GM18507 (cell line): ENCODE results near the gene TPCN2.
"Not testable (repeated sequence)": the region's sequence is repeated elsewhere in the genome, so short reads cannot be mapped to it uniquely, and the experiment has no call there.

Source experiments
- DNase-seq: peaks from one replicate; pipeline ENCODE4 v3.0.0; 2011; ENCODE audit warnings: low read depth; ENCODE audit not compliant: insufficient read length; ENCODE audit errors: extremely low spot score
- FAIRE-seq: peaks from 2 replicates; lab custom pipeline; 2011; peaks lifted over from hg19 to GRCh38; lab: Jason Lieb, UNC

The TPCN2 gene

DNA sequence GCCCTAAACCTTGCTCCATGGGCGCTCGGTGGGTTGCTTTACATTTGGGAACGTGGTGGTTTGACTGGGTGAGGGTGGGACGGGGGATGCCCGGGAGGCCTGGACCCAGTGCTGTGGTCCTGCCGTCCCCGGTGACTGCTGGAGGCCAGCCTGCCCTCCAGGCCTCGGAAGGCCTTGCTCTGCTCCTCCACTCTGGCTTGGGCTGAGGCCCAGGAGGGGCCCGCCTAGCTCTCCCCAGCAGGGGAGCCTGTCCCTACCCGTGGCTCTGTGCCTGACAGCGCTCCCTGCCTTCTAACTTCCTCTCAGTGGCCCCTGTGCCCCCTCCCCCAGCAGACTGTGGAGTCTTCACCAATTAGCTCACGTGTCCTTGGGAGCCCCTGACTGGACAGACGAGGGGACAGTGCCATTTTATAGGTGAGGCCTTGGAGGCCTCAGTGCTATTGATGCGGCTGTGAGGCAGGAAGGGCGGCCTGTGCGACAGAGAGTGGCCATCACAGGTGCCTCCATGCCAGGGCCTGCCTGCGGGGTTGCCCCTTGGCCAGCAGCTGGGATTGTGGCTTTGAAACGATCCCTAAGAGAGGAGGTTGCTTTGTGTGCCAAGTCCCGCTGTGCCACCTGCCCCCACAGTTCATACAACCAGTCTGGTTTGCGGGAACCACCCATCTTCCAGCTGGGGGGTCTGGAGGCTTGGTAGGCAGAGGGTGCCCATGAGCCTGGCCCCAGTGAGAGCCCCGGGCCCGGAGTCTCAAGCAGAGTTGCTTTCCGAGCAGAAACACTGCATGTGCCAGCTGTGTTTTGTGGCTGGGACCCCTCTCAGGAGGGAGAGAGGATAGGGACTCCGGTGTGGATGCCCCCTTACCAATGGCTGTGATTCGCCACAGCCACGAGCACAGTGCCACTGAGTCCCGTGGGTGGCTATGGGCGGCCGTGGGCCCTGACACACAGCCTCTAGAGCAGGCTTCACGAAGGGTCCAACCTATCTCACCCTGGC, 17.7 kb downstream of the TPCN2 start:
- FAIRE-seq (no peak), DNase-seq (no peak)

GRCh38 chr11:69067200-69067599, 18.5 kb downstream of the TPCN2 start:
- no peak for DNase-seq
- no peak for FAIRE-seq

DNA sequence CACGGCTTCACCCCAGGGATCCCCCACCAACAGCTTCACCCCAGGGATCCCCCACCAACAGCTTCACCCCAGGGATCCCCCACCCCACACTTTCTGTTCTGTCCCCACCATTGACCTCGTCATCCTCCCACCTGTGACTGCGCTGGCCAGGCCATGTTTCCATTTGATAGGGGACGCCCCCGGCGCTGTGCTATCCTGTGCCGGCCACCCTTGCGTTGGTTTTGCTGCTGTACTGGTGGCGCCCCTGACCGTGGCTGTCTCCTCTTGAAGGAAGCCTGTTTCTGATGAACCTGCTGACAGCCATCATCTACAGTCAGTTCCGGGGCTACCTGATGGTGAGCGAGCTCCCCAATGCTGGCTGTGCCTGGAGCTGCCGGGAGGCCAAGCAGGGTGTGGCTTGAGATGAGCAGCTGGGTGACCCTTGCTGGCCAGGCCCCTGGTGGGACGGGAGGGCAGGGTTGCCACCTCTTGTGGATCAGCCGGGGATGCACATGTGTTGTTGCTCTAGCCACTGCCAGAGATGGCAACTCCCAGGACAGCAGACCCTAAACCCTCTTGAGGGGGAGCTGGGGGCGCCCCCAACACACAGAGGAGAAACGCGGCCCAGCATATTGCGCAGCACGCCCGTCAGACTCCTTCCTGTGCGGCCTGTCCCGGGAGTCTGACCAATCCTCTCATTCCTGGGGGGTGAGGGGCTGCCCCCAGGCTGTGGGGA, 22.5 kb downstream of the TPCN2 start:
- DNase-seq (no peak), FAIRE-seq (no peak)

DNA sequence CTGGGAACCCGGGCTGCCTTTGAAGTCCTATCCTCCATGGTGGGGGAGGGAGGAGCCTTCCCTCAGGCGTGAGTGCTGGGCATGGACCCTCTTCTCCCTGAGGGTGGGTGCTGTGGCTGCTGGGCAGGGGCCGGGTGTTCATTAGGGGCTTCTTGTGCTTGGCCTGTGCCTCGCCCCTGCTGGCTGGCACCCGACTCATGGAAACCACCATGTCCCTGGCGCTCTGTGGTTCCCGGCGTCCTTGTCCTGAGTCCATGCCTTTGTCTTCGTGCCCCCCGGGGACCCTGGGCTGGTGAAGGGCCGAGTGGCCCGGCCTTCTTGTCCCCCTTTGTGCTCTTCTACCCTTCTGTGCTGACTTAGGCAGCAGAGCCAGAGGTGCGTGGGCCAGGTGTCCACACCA, 23.2 kb downstream of the TPCN2 start:
- FAIRE-seq: no peak

GRCh38 chr11:69073469-69073868, 24.7 kb downstream of the TPCN2 start:
- FAIRE-seq (no peak), DNase-seq (no peak)

More for the DNA sequence above, 23.2 kb downstream of the TPCN2 start:
- DNase-seq: no peak

GRCh38 chr11:69074375-69075140, 25.8 kb downstream of the TPCN2 start:
- DNase-seq: no peak

GRCh38 chr11:69075421-69076128, 26.8 kb downstream of the TPCN2 start:
- DNase-seq (no peak), FAIRE-seq (no peak)

More at GRCh38 chr11:69074375-69075140, 25.8 kb downstream of the TPCN2 start:
- no peak for FAIRE-seq

DNA sequence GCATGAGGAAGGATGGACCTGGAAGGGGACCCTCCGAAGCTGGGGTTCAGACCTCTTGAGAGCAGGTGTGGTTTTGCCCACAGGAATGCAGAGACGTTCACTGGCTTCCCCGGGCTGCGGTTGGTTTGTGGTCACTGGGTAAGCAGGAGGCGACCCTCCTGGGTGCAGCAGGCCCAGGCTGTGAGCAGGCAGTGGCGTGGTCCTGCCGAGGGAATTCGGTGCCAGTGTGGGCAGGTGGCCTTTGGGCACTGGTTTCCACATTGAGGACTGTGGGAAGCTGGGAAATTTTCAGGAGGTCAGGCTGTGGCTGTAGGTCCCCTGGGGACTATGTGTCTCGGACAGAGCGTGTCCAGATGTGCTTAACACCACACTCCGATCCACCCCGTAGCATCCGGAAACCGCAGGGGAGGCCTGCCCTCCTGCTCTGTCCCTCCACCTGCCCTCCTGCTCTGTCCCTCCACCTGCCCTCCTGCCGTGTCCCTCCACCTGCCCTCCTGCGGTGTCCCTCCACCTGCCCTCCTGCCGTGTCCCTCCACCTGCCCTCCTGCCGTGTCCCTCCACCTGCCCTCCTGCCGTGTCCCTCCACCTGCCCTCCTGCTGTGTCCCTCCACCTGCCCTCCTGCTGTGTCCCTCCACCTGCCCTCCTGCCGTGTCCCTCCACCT, 27.5 kb downstream of the TPCN2 start:
- FAIRE-seq (no peak), DNase-seq (no peak)

DNA sequence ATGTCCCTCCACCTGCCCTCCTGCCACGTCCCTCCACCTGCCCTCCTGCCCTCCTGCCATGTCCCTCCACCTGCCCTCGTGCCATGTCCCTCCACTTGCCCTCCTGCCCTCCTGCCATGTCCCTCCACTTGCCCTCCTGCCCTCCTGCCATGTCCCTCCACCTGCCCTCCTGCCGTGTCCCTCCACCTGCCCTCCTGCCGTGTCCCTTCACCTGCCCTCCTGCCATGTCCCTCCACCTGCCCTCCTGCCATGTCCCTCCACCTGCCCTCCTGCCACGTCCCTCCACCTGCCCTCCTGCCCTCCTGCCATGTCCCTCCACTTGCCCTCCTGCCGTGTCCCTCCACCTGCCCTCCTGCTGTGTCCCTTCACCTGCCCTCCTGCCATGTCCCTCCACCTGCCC, 28.2 kb downstream of the TPCN2 start:
- FAIRE-seq, DNase-seq: not testable (repeated sequence)

GRCh38 chr11:69078508-69078907, 29.8 kb downstream of the TPCN2 start:
- DNase-seq (no peak), FAIRE-seq (no peak)

DNA sequence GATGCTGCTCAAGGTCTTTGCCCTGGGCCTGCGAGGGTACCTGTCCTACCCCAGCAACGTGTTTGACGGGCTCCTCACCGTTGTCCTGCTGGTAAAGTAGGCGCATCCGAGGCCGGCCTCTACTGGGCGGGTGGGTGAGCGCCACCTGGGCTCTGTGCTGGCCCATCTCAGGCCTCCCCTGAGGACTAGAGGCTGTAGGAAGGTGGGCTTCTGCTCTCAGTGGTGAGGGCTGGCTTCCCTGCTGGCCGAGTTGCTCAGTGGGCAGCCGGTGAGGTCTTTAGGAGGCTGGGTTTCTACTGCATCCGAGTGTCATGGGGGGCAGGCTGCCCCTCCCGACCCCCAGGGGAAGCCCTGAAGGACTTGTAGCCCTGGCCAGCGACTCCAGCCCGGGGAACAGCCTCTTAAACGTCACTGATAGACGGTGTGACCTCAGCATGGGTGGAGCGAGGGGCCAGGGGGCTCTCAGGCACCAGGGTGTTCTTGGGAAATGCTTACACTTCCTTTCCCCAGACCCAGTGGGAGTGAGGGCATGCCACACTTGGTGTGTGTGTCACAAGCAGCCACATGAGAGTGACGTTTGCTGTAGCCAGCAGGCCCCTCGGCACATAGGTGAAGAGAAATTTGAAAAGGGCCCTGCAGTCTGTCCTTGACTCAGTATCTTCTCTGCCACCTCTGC, 30.3 kb downstream of the TPCN2 start:
- no peak for DNase-seq
- no peak for FAIRE-seq

GRCh38 chr11:69079661-69080256, 31.0 kb downstream of the TPCN2 start:
- no peak for DNase-seq
- no peak for FAIRE-seq

- FAIRE-seq (no peak), DNase-seq (no peak)
These were observed 31.7 kb downstream of the TPCN2 start for GRCh38 chr11:69080257-69080995.

DNA sequence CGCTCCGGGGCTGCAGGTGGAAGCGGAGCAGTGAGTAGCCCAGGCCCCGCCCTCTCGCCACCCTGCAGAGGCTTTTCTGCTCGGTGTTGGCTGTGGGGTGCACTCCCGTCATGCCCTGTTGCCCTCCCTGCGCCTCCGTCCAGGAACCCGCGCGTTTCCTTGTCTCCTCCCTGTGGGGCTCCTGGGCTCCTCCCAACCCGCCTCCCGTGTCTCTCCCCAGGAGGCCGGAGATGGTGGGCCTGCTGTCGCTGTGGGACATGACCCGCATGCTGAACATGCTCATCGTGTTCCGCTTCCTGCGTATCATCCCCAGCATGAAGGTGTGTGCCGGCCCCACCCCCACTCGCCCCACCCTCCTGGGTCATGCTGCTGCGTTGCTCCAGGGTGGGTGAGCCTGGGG, 32.4 kb downstream of the TPCN2 start:
- no peak for FAIRE-seq
- DNase-seq: no peak

- FAIRE-seq (no peak), DNase-seq (no peak)
These were observed 35.0 kb downstream of the TPCN2 start for GRCh38 chr11:69083531-69084247.

GRCh38 chr11:69084371-69084770, 35.6 kb downstream of the TPCN2 start:
- FAIRE-seq (no peak), DNase-seq (no peak)
